Activated T-cell treated with anti-CD3 and anti-CD28 coated beads for 4 hours (primary cell): ENCODE measurements around the gene NTN3.

Experiments used
- DNase-seq: peaks from one replicate; pipeline ENCODE4 v3.0.0-alpha.2; 2020

Gene NTN3

GRCh38 chr16:2480948-2481347 lies 9.9 kb downstream of the NTN3 start:
- DNase-seq = no peak

- no peak for DNase-seq
These were observed 10.6 kb downstream of the NTN3 start for GRCh38 chr16:2481676-2482075.

- DNase-seq = no peak
These were observed 11.2 kb downstream of the NTN3 start for GRCh38 chr16:2482249-2482648.

- no peak for DNase-seq
These were observed 11.8 kb downstream of the NTN3 start for GRCh38 chr16:2482708-2483534.

GRCh38 chr16:2483939-2484897 lies 13.1 kb downstream of the NTN3 start:
- no peak for DNase-seq

GRCh38 chr16:2484898-2485508 lies 13.9 kb downstream of the NTN3 start:
- DNase-seq = no peak

- no peak for DNase-seq
These were observed 14.9 kb downstream of the NTN3 start for GRCh38 chr16:2485811-2486507.

- DNase-seq = peak; percentile 68
These were observed 15.8 kb downstream of the NTN3 start for GRCh38 chr16:2486645-2487516.

- no peak for DNase-seq
These were observed 16.4 kb downstream of the NTN3 start for GRCh38 chr16:2487517-2487842.

- DNase-seq = no peak
These were observed 16.9 kb downstream of the NTN3 start for GRCh38 chr16:2487903-2488531.

- no peak for DNase-seq
These were observed 18.5 kb downstream of the NTN3 start for GRCh38 chr16:2489581-2489980.

- no peak for DNase-seq
These were observed 19.4 kb downstream of the NTN3 start for GRCh38 chr16:2490190-2491105.

- DNase-seq = no peak
These were observed 21.2 kb downstream of the NTN3 start for GRCh38 chr16:2492292-2492691.

- DNase-seq = no peak
These were observed 22.5 kb downstream of the NTN3 start for GRCh38 chr16:2493605-2494004.

GRCh38 chr16:2494616-2495015 lies 23.5 kb downstream of the NTN3 start:
- DNase-seq = no peak

- DNase-seq = no peak
These were observed 23.9 kb downstream of the NTN3 start for GRCh38 chr16:2495041-2495440.

GRCh38 chr16:2496223-2497115 lies 25.4 kb downstream of the NTN3 start:
- DNase-seq = no peak

- DNase-seq = no peak
These were observed 26.1 kb downstream of the NTN3 start for GRCh38 chr16:2497116-2497630.
